ENCODE data around the gene ATP8A2. TPM values are rescaled to one million over a fixed set of nuclear protein-coding genes. Genes with fewer than 3 reads are reported as not detected.
"Not testable (repeated sequence)": the region's sequence is repeated elsewhere in the genome, so short reads cannot be mapped to it uniquely, and the experiment has no call there.

Gene ATP8A2
- total and polyA plus RNA-seq, 2 of the 4 experiments (the other 2 are of a cell fraction) = 0.02 to 0.18 TPM

DNA sequence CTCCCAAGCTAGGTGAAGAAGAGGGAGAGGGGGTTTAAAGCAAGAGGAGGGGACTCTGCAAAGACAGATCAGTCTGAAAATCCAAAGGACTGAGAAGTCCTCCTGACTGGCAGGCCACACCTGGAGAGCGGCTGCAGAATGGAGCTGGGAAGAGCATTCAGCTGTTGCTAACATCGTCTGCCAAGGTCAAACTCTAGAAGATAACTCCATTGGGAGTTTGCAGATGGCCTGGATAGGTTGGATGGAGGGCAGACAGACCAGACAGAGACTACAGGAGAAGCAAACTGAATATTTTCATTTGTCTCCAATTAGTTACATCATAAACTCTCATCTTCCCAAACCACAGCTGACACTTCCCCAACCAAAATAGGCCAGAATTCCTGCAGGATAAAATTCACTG is 699.9 kb downstream of the ATP8A2 start:
- TF ChIP-seq CHD1 (IDR thresholded peaks at IDR 0.05; ENCODE audit: low read depth, low read length) = no peak
- TF ChIP-seq MXI1 (IDR thresholded peaks at IDR 0.05; ENCODE audit: borderline replicate concordance, low read depth, low read length) = no peak
- no peak for TF ChIP-seq NFE2L2 (IDR thresholded peaks at IDR 0.05; ENCODE audit: low read depth, low read length)
- 100% methylated on average over 1 of the region's 2 CpGs; no CpG with 5 or more reads in 1 of the 2 experiments for WGBS, 2 experiments (ENCODE audit: extremely low coverage in 2 of 2, insufficient read length in 1 of 2)
- no peaks in the 10 kb centered on the region for H3K4me1 ChIP-seq (ENCODE audit: control insufficient read depth, insufficient read depth, low read length)
- H2BK5ac ChIP-seq (ENCODE audit: low read depth, low read length, poor library complexity, severe bottlenecking) = no peak overlapping the region
- intact Hi-C loops (cut with micrococcal nuclease) = loop anchor here (1.0 to 10.0 kb wide), 3 partner anchors 497 to 1067 kb away; no protein-coding TSS in a partner anchor
- H3K79me1 ChIP-seq (ENCODE audit: low read depth in 1 of 2, low read length in 2 of 2) = no peaks in the 10 kb centered on the region
- no peak overlapping the region for H3K4me3 ChIP-seq (ENCODE audit: insufficient read depth, low read depth, low read length)
- dilution Hi-C loops (cut with HindIII; ENCODE audit: low sequenced_read_pairs, unreplicated experiment) = no loop called here
- no peak overlapping the region for H4K8ac ChIP-seq (ENCODE audit: low read depth in 2 of 2, low read length in 2 of 2)
- ChIA-PET POLR2A (ENCODE audit: unreplicated experiment) (no interaction called here), CTCF (interaction anchor here (0.7 kb wide), 1 partner anchor 497 kb away, joined by 3 read pairs; no protein-coding TSS in a partner anchor)
- no peak overlapping the region for H2AK9ac ChIP-seq (replicated peaks; ENCODE audit: low read depth, low read length, poor library complexity)
- H3K4me2 ChIP-seq (ENCODE audit: low read depth, low read length) = no peak overlapping the region
- H4K91ac ChIP-seq (ENCODE audit: insufficient read depth, low read depth, low read length) = no peak overlapping the region
- no peak for DNase-seq
- BruUV-seq (replicated peaks) = no TSS peak
- H3K14ac ChIP-seq (replicated peaks; ENCODE audit: low read depth, low read length) = no peak overlapping the region
- H4K5ac ChIP-seq (ENCODE audit: low read depth, low read length) = no peak overlapping the region
- no peaks in the 10 kb centered on the region for H3K36me3 ChIP-seq (ENCODE audit: control insufficient read depth, insufficient read depth, low read length)
- H3K56ac ChIP-seq (ENCODE audit: extremely low read depth, insufficient read depth, low read length) = no peak overlapping the region
- H3K27me3 ChIP-seq (ENCODE audit: control insufficient read depth, insufficient read depth, low read length) = no peaks in the 10 kb centered on the region
- H2BK15ac ChIP-seq (ENCODE audit: low read depth, low read length) = no peak overlapping the region
- H3K18ac ChIP-seq (ENCODE audit: low read depth, low read length) = no peak overlapping the region
- H2BK20ac ChIP-seq (ENCODE audit: low read depth, low read length) = no peak overlapping the region
- H4K20me1 ChIP-seq (ENCODE audit: insufficient read depth, low read length) = no peaks in the 10 kb centered on the region
- H3K27ac ChIP-seq (ENCODE audit: insufficient read depth, low read length) = no peak overlapping the region
- H2AK5ac ChIP-seq (ENCODE audit: low read depth, low read length) = no peak overlapping the region
- no peak overlapping the region for H2BK120ac ChIP-seq (ENCODE audit: low read depth, low read length)
- no peak overlapping the region for H3K4ac ChIP-seq (ENCODE audit: low read depth, low read length)
- ATAC-seq (ENCODE audit: low read depth) = no peak
- no peaks in the 10 kb centered on the region for H3K9me1 ChIP-seq (ENCODE audit: insufficient read depth, low read length)
- no peak overlapping the region for H2AFZ ChIP-seq (replicated peaks; ENCODE audit: low read length, poor library complexity)
- H3K23ac ChIP-seq (ENCODE audit: low read depth, low read length) = no peak overlapping the region
- H3K9me3 ChIP-seq (ENCODE audit: control insufficient read depth, insufficient read depth, low read length) = no peaks in the 10 kb centered on the region
- in situ Hi-C loops (cut with MboI; ENCODE audit: low sequenced_read_pairs) = no loop called here
- no peak overlapping the region for H3K9ac ChIP-seq (ENCODE audit: low read depth, low read length)

DNA sequence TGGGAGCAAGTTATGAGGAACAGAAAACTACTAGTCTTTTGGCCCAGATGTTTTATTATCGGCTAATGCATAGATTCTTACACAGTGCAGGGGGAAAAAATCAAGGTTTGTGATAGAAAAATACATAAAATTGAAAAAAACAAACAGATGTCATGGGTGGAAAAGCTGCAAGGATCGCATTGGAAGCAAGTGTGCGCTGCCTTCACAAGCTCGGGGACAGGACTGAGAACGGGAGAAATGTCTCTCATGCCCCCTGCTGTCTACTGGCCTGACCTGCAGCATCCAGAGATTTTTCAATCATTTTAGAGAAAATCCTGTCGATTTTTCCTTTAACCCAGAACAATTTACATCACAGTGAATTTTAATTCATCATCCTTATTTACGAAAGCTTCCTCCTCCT is 700.6 kb downstream of the ATP8A2 start:
- H4K91ac ChIP-seq (ENCODE audit: insufficient read depth, low read depth, low read length); H3K27me3 ChIP-seq (ENCODE audit: control insufficient read depth, insufficient read depth, low read length); H3K23ac ChIP-seq (ENCODE audit: low read depth, low read length); in situ Hi-C loops (cut with MboI; ENCODE audit: low sequenced_read_pairs); H2BK5ac ChIP-seq (ENCODE audit: low read depth, low read length, poor library complexity, severe bottlenecking); H2BK15ac ChIP-seq (ENCODE audit: low read depth, low read length); H4K20me1 ChIP-seq (ENCODE audit: insufficient read depth, low read length); H4K8ac ChIP-seq (ENCODE audit: low read depth in 2 of 2, low read length in 2 of 2); H4K5ac ChIP-seq (ENCODE audit: low read depth, low read length); CTCF ChIA-PET; H2AK5ac ChIP-seq (ENCODE audit: low read depth, low read length); H3K27ac ChIP-seq (ENCODE audit: insufficient read depth, low read length); H2BK120ac ChIP-seq (ENCODE audit: low read depth, low read length); H3K9ac ChIP-seq (ENCODE audit: low read depth, low read length); H3K4me1 ChIP-seq (ENCODE audit: control insufficient read depth, insufficient read depth, low read length); H3K14ac ChIP-seq (replicated peaks; ENCODE audit: low read depth, low read length); H3K36me3 ChIP-seq (ENCODE audit: control insufficient read depth, insufficient read depth, low read length); H2BK20ac ChIP-seq (ENCODE audit: low read depth, low read length); POLR2A ChIA-PET (ENCODE audit: unreplicated experiment); H3K4me3 ChIP-seq (ENCODE audit: insufficient read depth, low read depth, low read length); DNase-seq; dilution Hi-C loops (cut with HindIII; ENCODE audit: low sequenced_read_pairs, unreplicated experiment); H3K18ac ChIP-seq (ENCODE audit: low read depth, low read length); H3K9me3 ChIP-seq (ENCODE audit: control insufficient read depth, insufficient read depth, low read length); H2AFZ ChIP-seq (replicated peaks; ENCODE audit: low read length, poor library complexity); H3K79me1 ChIP-seq (ENCODE audit: low read depth in 1 of 2, low read length in 2 of 2); H3K9me1 ChIP-seq (ENCODE audit: insufficient read depth, low read length); H3K4ac ChIP-seq (ENCODE audit: low read depth, low read length); H2AK9ac ChIP-seq (replicated peaks; ENCODE audit: low read depth, low read length, poor library complexity); BruUV-seq (replicated peaks); H3K4me2 ChIP-seq (ENCODE audit: low read depth, low read length); H3K56ac ChIP-seq (ENCODE audit: extremely low read depth, insufficient read depth, low read length): not testable (repeated sequence)
- WGBS, 2 experiments (ENCODE audit: extremely low coverage in 2 of 2, insufficient read length in 1 of 2) = no CpG with 5 or more reads among the region's 7 CpGs
- ATAC-seq (ENCODE audit: low read depth) = peak; percentile 94
- intact Hi-C loops (cut with micrococcal nuclease) = loop anchor here (1.0 to 10.0 kb wide), 3 partner anchors 498 to 1068 kb away; no protein-coding TSS in a partner anchor
